CD8-positive, alpha-beta memory T cell (primary cell): ENCODE data around the gene PIP5KL1. TPM values are rescaled to one million over a fixed set of nuclear protein-coding genes. Genes with fewer than 3 reads are reported as not detected.
A peak's percentile ranks its signal among the peaks of the same experiment; 100 is the strongest.

ENCODE experiments used
- CTCF ChIA-PET: fragments of 350-600 bp; sonication (Branson Sonifier 250); formaldehyde crosslinking; loops from one replicate; lab custom pipeline; 2021; ENCODE audit warnings: antibody characterized with exemption; lab: Charles Lee
- POLR2A ChIA-PET: fragments of 350-600 bp; sonication (Branson Sonifier 250); formaldehyde crosslinking; loops from one replicate; lab custom pipeline; 2021; ENCODE audit warnings: antibody characterized with exemption; lab: Charles Lee
- DNase-seq, 5 donors: peaks; one replicate each; pipeline versions ENCODE4 v3.0.0 to v3.0.0-alpha.2; 2020 to 2022; ENCODE audit warnings: mixed read lengths in 1 of 5
- H3K27ac ChIP-seq: one replicate; pipeline ENCODE4 v1.7.0; 2013; ENCODE audit warnings: low read depth, mild to moderate bottlenecking, low read length, moderate library complexity
- H3K27me3 ChIP-seq: 2 replicates; pipeline ENCODE4 v1.7.0; 2013; ENCODE audit warnings: low read length, mild to moderate bottlenecking; ENCODE audit not compliant: insufficient read depth, poor library complexity, severe bottlenecking
- H3K36me3 ChIP-seq: 2 replicates; pipeline ENCODE4 v1.7.0; 2013; ENCODE audit warnings: mild to moderate bottlenecking, low read length, moderate library complexity; ENCODE audit not compliant: insufficient read depth
- H3K4me1 ChIP-seq: 2 replicates; pipeline ENCODE4 v1.7.0; 2013; ENCODE audit warnings: mild to moderate bottlenecking, low read length, moderate library complexity; ENCODE audit not compliant: insufficient read depth
- H3K4me3 ChIP-seq: 2 replicates; pipeline ENCODE4 v1.7.0; 2013; ENCODE audit warnings: mild to moderate bottlenecking, low read length
- H3K9me3 ChIP-seq: 2 replicates; pipeline ENCODE4 v1.7.0; 2013; ENCODE audit warnings: mild to moderate bottlenecking, low read length
- H3K27ac Mint-ChIP-seq, 8 donors: one replicate each; pipeline ENCODE4 v1.8.0; 2020 to 2021; ENCODE audit warnings: mixed read lengths in 8 of 8, mild to moderate bottlenecking in 6 of 8, inconsistent platforms in 3 of 8, moderate library complexity in 3 of 8
- H3K27me3 Mint-ChIP-seq, 2 donors: one replicate each; pipeline ENCODE4 v1.8.0; 2020 to 2021; ENCODE audit warnings: mixed read lengths in 2 of 2, mild to moderate bottlenecking in 1 of 2, moderate library complexity in 1 of 2
- H3K36me3 Mint-ChIP-seq, 3 donors: one replicate each; pipeline ENCODE4 v1.8.0; 2020 to 2021; ENCODE audit warnings: mixed read lengths in 3 of 3, inconsistent platforms in 1 of 3, mild to moderate bottlenecking in 1 of 3
- H3K4me1 Mint-ChIP-seq, 3 donors: one replicate each; pipeline ENCODE4 v1.8.0; 2020 to 2021; ENCODE audit warnings: mixed read lengths in 3 of 3, inconsistent platforms in 1 of 3, mild to moderate bottlenecking in 1 of 3
- H3K4me3 Mint-ChIP-seq, 7 donors: one replicate each; pipeline ENCODE4 v1.8.0; 2020 to 2021; ENCODE audit warnings: mixed read lengths in 7 of 7, mild to moderate bottlenecking in 6 of 7, moderate library complexity in 4 of 7, inconsistent platforms in 2 of 7
- H3K9me3 Mint-ChIP-seq, 5 donors: one replicate each; pipeline ENCODE4 v1.8.0; 2020 to 2022; ENCODE audit warnings: mixed read lengths in 5 of 5, mild to moderate bottlenecking in 3 of 5, moderate library complexity in 2 of 5, inconsistent platforms in 1 of 5
- polyA plus RNA-seq: library from polyadenylated mRNA; unstranded; fragments of 300-500 nt; fragmentation: Illumina TruSeq; gene quantifications from one replicate; pipeline ENCODE4 v1.2.3, GENCODE V29; 2021
- total RNA-seq, 2 experiments: library from RNA; stranded (reverse); gene quantifications; one replicate each; pipeline ENCODE4 v1.2.3, GENCODE V29; 2021

Gene PIP5KL1
- total and polyA plus RNA-seq, 3 experiments from 2014 or later: 0.89 to 2.5 (median 1.4) TPM

GRCh38 chr9:127945942-127946341 is 15.4 kb upstream of the PIP5KL1 start:
- no peak for DNase-seq
- Histone ChIP-seq H3K9me3 (no peaks in the 10 kb centered on the region), H3K4me1 (peaks cover 50% of the 10 kb centered on the region), H3K27me3 (no peaks in the 10 kb centered on the region), H3K4me3 (no peak overlapping the region), H3K36me3 (peaks cover 79% of the 10 kb centered on the region), H3K27ac (no peak overlapping the region)
- peak overlapping the region in 1 of 7 donors; percentile 46 for H3K4me3 Mint-ChIP-seq
- ChIA-PET CTCF (interaction anchor here (0.8 to 27.7 kb wide), 4 partner anchors 9 to 106 kb away, joined by 3 to 485 read pairs (median 3); no protein-coding TSS in a partner anchor), POLR2A (no interaction called here)
- H3K4me1 Mint-ChIP-seq: peaks cover 23 to 54% (median 31%) of the 10 kb centered on the region in 3 donors
- no peaks in the 10 kb centered on the region for H3K27me3 Mint-ChIP-seq
- peak overlapping the region in 2 of 8 donors; percentile 24 to 38 for H3K27ac Mint-ChIP-seq
- H3K36me3 Mint-ChIP-seq: peaks cover 8 to 95% (median 14%) of the 10 kb centered on the region in 3 donors
- H3K9me3 Mint-ChIP-seq: no peaks in the 10 kb centered on the region

GRCh38 chr9:127945338-127945737 is 14.8 kb upstream of the PIP5KL1 start:
- Mint-ChIP-seq H3K36me3 (peaks cover 8 to 95% (median 18%) of the 10 kb centered on the region in 3 donors), H3K27ac (peak overlapping the region in 2 of 8 donors; percentile 26 to 47), H3K4me3 (no peak overlapping the region), H3K9me3 (no peaks in the 10 kb centered on the region), H3K4me1 (peaks cover 18 to 48% (median 26%) of the 10 kb centered on the region in 3 donors), H3K27me3 (no peaks in the 10 kb centered on the region)
- Histone ChIP-seq H3K36me3 (peaks cover 80% of the 10 kb centered on the region), H3K27ac (no peak overlapping the region), H3K4me3 (no peak overlapping the region), H3K27me3 (no peaks in the 10 kb centered on the region), H3K4me1 (peaks cover 44% of the 10 kb centered on the region), H3K9me3 (no peaks in the 10 kb centered on the region)
- ChIA-PET CTCF (interaction anchor here (1.4 to 27.7 kb wide), 3 partner anchors 8 to 107 kb away, joined by 3 to 485 read pairs (median 63); no protein-coding TSS in a partner anchor), POLR2A (no interaction called here)
- no peak for DNase-seq

GRCh38 chr9:127944586-127945218 is 14.1 kb upstream of the PIP5KL1 start:
- H3K9me3 Mint-ChIP-seq: no peaks in the 10 kb centered on the region
- no peak overlapping the region for H3K27ac ChIP-seq
- no peaks in the 10 kb centered on the region for H3K9me3 ChIP-seq
- CTCF ChIA-PET: interaction anchor here (1.0 to 27.7 kb wide), 15 partner anchors 9 to 175 kb away, joined by 3 to 485 read pairs (median 8); partner anchors contain the start of genes EEIG1, NAIF1 and PIP5KL1
- DNase-seq: no peak
- H3K27ac Mint-ChIP-seq: peak overlapping the region in 3 of 8 donors; percentile 23 to 75 (median 66)
- no peaks in the 10 kb centered on the region for H3K27me3 Mint-ChIP-seq
- H3K36me3 ChIP-seq: peaks cover 80% of the 10 kb centered on the region
- POLR2A ChIA-PET: interaction anchor here (1.4 kb wide), 1 partner anchor 86 kb away, joined by 5 read pairs; no protein-coding TSS in a partner anchor
- peaks cover 16 to 42% (median 21%) of the 10 kb centered on the region in 3 donors for H3K4me1 Mint-ChIP-seq
- H3K27me3 ChIP-seq: no peaks in the 10 kb centered on the region
- peaks cover 37% of the 10 kb centered on the region for H3K4me1 ChIP-seq
- no peak overlapping the region for H3K4me3 Mint-ChIP-seq
- H3K4me3 ChIP-seq: no peak overlapping the region
- peaks cover 8 to 94% (median 19%) of the 10 kb centered on the region in 3 donors for H3K36me3 Mint-ChIP-seq

- Histone ChIP-seq H3K9me3 (no peaks in the 10 kb centered on the region), H3K27me3 (no peaks in the 10 kb centered on the region), H3K4me1 (peaks cover 32% of the 10 kb centered on the region), H3K4me3 (no peak overlapping the region), H3K36me3 (peaks cover 74% of the 10 kb centered on the region), H3K27ac (no peak overlapping the region)
- Mint-ChIP-seq H3K27me3 (no peaks in the 10 kb centered on the region), H3K9me3 (no peaks in the 10 kb centered on the region), H3K4me1 (peaks cover 15 to 36% (median 21%) of the 10 kb centered on the region in 3 donors), H3K4me3 (peak overlapping the region in 3 of 7 donors; percentile 17 to 36 (median 18)), H3K27ac (peak overlapping the region in 7 of 8 donors; percentile 30 to 83 (median 66)), H3K36me3 (peaks cover 8 to 92% (median 19%) of the 10 kb centered on the region in 3 donors)
- DNase-seq: peak; percentile 62 to 82 (median 66)
- POLR2A ChIA-PET: interaction anchor here (0.6 to 1.8 kb wide), 7 partner anchors 10 to 87 kb away, joined by 3 to 5 read pairs (median 4); no protein-coding TSS in a partner anchor
- CTCF ChIA-PET: interaction anchor here (0.7 to 27.7 kb wide), 22 partner anchors 10 to 181 kb away, joined by 3 to 485 read pairs (median 6); partner anchors contain the start of genes EEIG1, NAIF1 and PIP5KL1
Measured at GRCh38 chr9:127943731-127944144, 13.2 kb upstream of the PIP5KL1 start.

- peaks cover 28% of the 10 kb centered on the region for H3K4me1 ChIP-seq
- H3K27ac Mint-ChIP-seq: peak overlapping the region in 7 of 8 donors; percentile 59 to 90 (median 67)
- H3K4me1 Mint-ChIP-seq: peaks cover 14 to 37% (median 23%) of the 10 kb centered on the region in 3 donors
- no peaks in the 10 kb centered on the region for H3K9me3 Mint-ChIP-seq
- ChIA-PET CTCF (interaction anchor here (0.6 to 27.7 kb wide), 34 partner anchors 11 to 182 kb away, joined by 3 to 485 read pairs (median 4); partner anchors contain the start of genes EEIG1, NAIF1 and PIP5KL1), POLR2A (interaction anchor here (0.6 to 1.8 kb wide), 7 partner anchors 11 to 91 kb away, joined by 3 to 5 read pairs (median 5); no protein-coding TSS in a partner anchor)
- H3K4me3 Mint-ChIP-seq: peak overlapping the region in 2 of 7 donors; percentile 7 to 40
- H3K4me3 ChIP-seq: no peak overlapping the region
- no peak overlapping the region for H3K27ac ChIP-seq
- H3K27me3 Mint-ChIP-seq: no peaks in the 10 kb centered on the region
- H3K36me3 ChIP-seq: peaks cover 68% of the 10 kb centered on the region
- no peaks in the 10 kb centered on the region for H3K9me3 ChIP-seq
- DNase-seq: no peak
- H3K27me3 ChIP-seq: no peaks in the 10 kb centered on the region
- peaks cover 8 to 86% (median 17%) of the 10 kb centered on the region in 3 donors for H3K36me3 Mint-ChIP-seq
Measured at GRCh38 chr9:127943011-127943662, 12.6 kb upstream of the PIP5KL1 start.

GRCh38 chr9:127942216-127943010 is 11.8 kb upstream of the PIP5KL1 start:
- H3K27ac ChIP-seq: no peak overlapping the region
- peak in 4 of 5 donors; percentile 27 to 68 (median 57) for DNase-seq
- peaks cover 0 to 5% of the 10 kb centered on the region in 2 donors for H3K27me3 Mint-ChIP-seq
- no peak overlapping the region for H3K4me3 ChIP-seq
- peak overlapping the region in 6 of 8 donors; percentile 59 to 90 (median 68) for H3K27ac Mint-ChIP-seq
- peaks cover 27% of the 10 kb centered on the region for H3K4me1 ChIP-seq
- peaks cover 8 to 84% (median 17%) of the 10 kb centered on the region in 3 donors for H3K36me3 Mint-ChIP-seq
- H3K4me3 Mint-ChIP-seq: peak overlapping the region in 2 of 7 donors; percentile 7 to 40
- H3K4me1 Mint-ChIP-seq: peaks cover 19 to 37% (median 29%) of the 10 kb centered on the region in 3 donors
- no peaks in the 10 kb centered on the region for H3K9me3 ChIP-seq
- CTCF ChIA-PET: interaction anchor here (0.6 to 27.7 kb wide), 26 partner anchors 11 to 176 kb away, joined by 3 to 485 read pairs (median 4); partner anchors contain the start of genes EEIG1 and PIP5KL1
- H3K27me3 ChIP-seq: no peaks in the 10 kb centered on the region
- H3K9me3 Mint-ChIP-seq: no peaks in the 10 kb centered on the region
- H3K36me3 ChIP-seq: peaks cover 60% of the 10 kb centered on the region
- POLR2A ChIA-PET: interaction anchor here (0.6 to 1.8 kb wide), 4 partner anchors 28 to 143 kb away, joined by 3 to 5 read pairs (median 4); no protein-coding TSS in a partner anchor

- H3K9me3 Mint-ChIP-seq: no peaks in the 10 kb centered on the region
- Histone ChIP-seq H3K36me3 (peaks cover 56% of the 10 kb centered on the region), H3K4me3 (no peak overlapping the region), H3K4me1 (peaks cover 31% of the 10 kb centered on the region), H3K9me3 (no peaks in the 10 kb centered on the region), H3K27me3 (no peaks in the 10 kb centered on the region), H3K27ac (no peak overlapping the region)
- H3K36me3 Mint-ChIP-seq: peaks cover 8 to 83% (median 17%) of the 10 kb centered on the region in 3 donors
- DNase-seq: no peak
- POLR2A ChIA-PET: interaction anchor here (0.6 to 1.7 kb wide), 2 partner anchors 92 to 144 kb away, joined by 3 to 5 read pairs; no protein-coding TSS in a partner anchor
- H3K4me3 Mint-ChIP-seq: no peak overlapping the region
- peaks cover 23 to 39% (median 34%) of the 10 kb centered on the region in 3 donors for H3K4me1 Mint-ChIP-seq
- H3K27ac Mint-ChIP-seq: peak overlapping the region in 2 of 8 donors; percentile 36 to 74
- H3K27me3 Mint-ChIP-seq: peaks cover 0 to 5% of the 10 kb centered on the region in 2 donors
- CTCF ChIA-PET: interaction anchor here (0.8 to 27.7 kb wide), 15 partner anchors 12 to 174 kb away, joined by 3 to 485 read pairs (median 4); partner anchors contain the start of gene PIP5KL1
Measured at GRCh38 chr9:127941961-127942215, 11.3 kb upstream of the PIP5KL1 start.
